GM19025 (cell line): ENCODE measurements around the gene LIPT1.
"Not testable (repeated sequence)": the region's sequence is repeated elsewhere in the genome, so short reads cannot be mapped to it uniquely, and the experiment has no call there.

Source experiments
- ATAC-seq: cut with Tn5 transposase; IDR thresholded peaks from one replicate; pipeline ENCODE4 v1.9.1; 2021; ENCODE audit warnings: mild to moderate bottlenecking, low read depth, moderate library complexity; ENCODE audit not compliant: unreplicated experiment

The LIPT1 gene

GRCh38 chr2:99171377-99172140, 16.8 kb downstream of the LIPT1 start:
- no peak for ATAC-seq

- ATAC-seq: peak; percentile 94
Measured at GRCh38 chr2:99180755-99181623, 26.2 kb downstream of the LIPT1 start, which contains the start of the genes MITD1 and MRPL30. Gene MITD1 (minus strand): TSS chr2:99181058. CDS start chr2:99180981, 77 bp downstream. Gene MRPL30 (plus strand): TSS chr2:99181184. CDS start chr2:99186204, 5,020 bp downstream.

- ATAC-seq: no peak
Measured at GRCh38 chr2:99181624-99182000, 26.8 kb downstream of the LIPT1 start.

GRCh38 chr2:99183025-99183424, 28.3 kb downstream of the LIPT1 start:
- ATAC-seq: no peak

GRCh38 chr2:99184811-99185210, 30.0 kb downstream of the LIPT1 start:
- no peak for ATAC-seq

- ATAC-seq: no peak
Measured at GRCh38 chr2:99187011-99187410, 32.2 kb downstream of the LIPT1 start.

GRCh38 chr2:99188357-99188756, 33.6 kb downstream of the LIPT1 start:
- no peak for ATAC-seq

GRCh38 chr2:99190548-99190947, 35.8 kb downstream of the LIPT1 start:
- no peak for ATAC-seq

GRCh38 chr2:99192364-99192763, 37.6 kb downstream of the LIPT1 start:
- ATAC-seq: not testable (repeated sequence)

- ATAC-seq: no peak
Measured at GRCh38 chr2:99198103-99198841, 43.5 kb downstream of the LIPT1 start.

GRCh38 chr2:99200076-99200800, 45.5 kb downstream of the LIPT1 start:
- no peak for ATAC-seq

- no peak for ATAC-seq
Measured at GRCh38 chr2:99201959-99202678, 47.4 kb downstream of the LIPT1 start.

GRCh38 chr2:99205491-99205890, 50.7 kb downstream of the LIPT1 start:
- ATAC-seq: no peak
